H9 (cell line): ENCODE data around the gene RPL27. TPM values are rescaled to one million over a fixed set of nuclear protein-coding genes. Genes with fewer than 3 reads are reported as not detected.

Experiments used
- DNase-seq: peaks from one replicate; pipeline ENCODE4 v3.0.0-alpha.2; 2017
- H2AFZ ChIP-seq: one replicate; pipeline ENCODE4 v1.6.1; 2013; ENCODE audit warnings: mild to moderate bottlenecking, low read length, control low read depth, moderate library complexity
- H2AK5ac ChIP-seq: 2 replicates; pipeline ENCODE4 v1.6.1; 2013; ENCODE audit warnings: low read length, control low read depth, mixed read lengths; ENCODE audit not compliant: insufficient read length
- H2BK120ac ChIP-seq: one replicate; pipeline ENCODE4 v1.6.1; 2013; ENCODE audit warnings: low read depth, mild to moderate bottlenecking, low read length, control low read depth, inconsistent platforms; ENCODE audit not compliant: poor library complexity, severe bottlenecking
- H2BK12ac ChIP-seq: 2 replicates; pipeline ENCODE4 v1.6.1; 2013; ENCODE audit warnings: low read length, control low read depth, mixed read lengths, low read depth; ENCODE audit not compliant: insufficient read length
- H2BK15ac ChIP-seq: 2 replicates; pipeline ENCODE4 v1.6.1; 2013; ENCODE audit warnings: low read depth, low read length, control low read depth
- H2BK20ac ChIP-seq: one replicate; pipeline ENCODE4 v1.6.1; 2013; ENCODE audit warnings: low read depth, mild to moderate bottlenecking, low read length, control low read depth, inconsistent platforms; ENCODE audit not compliant: poor library complexity, severe bottlenecking
- H2BK5ac ChIP-seq: 2 replicates; pipeline ENCODE4 v1.6.1; 2013; ENCODE audit warnings: low read length, control low read depth, mixed read lengths; ENCODE audit not compliant: insufficient read length
- H3K14ac ChIP-seq: 2 replicates; pipeline ENCODE4 v1.6.1; 2013; ENCODE audit warnings: low read length, control low read depth; ENCODE audit not compliant: insufficient read depth
- H3K18ac ChIP-seq: 2 replicates; pipeline ENCODE4 v1.6.1; 2013; ENCODE audit warnings: low read depth, mild to moderate bottlenecking, mixed read lengths, low read length, control low read depth; ENCODE audit not compliant: insufficient read length
- H3K23ac ChIP-seq: 2 replicates; pipeline ENCODE4 v1.6.1; 2013; ENCODE audit warnings: low read length, control low read depth, mixed read lengths, low read depth; ENCODE audit not compliant: insufficient read length
- H3K23me2 ChIP-seq: 2 replicates; pipeline ENCODE4 v1.6.1; 2013; ENCODE audit warnings: low read depth, mild to moderate bottlenecking, mixed read lengths, low read length, control low read depth; ENCODE audit not compliant: insufficient read length, poor library complexity, severe bottlenecking
- H3K27ac ChIP-seq: 2 replicates; pipeline ENCODE4 v1.5.1; 2013; ENCODE audit warnings: low read length, control low read depth, mixed read lengths, low read depth; ENCODE audit not compliant: insufficient read length
- H3K27me3 ChIP-seq: 2 replicates; pipeline ENCODE4 v1.6.1; 2013; ENCODE audit warnings: low read length, control low read depth, inconsistent platforms; ENCODE audit not compliant: insufficient read depth
- H3K4ac ChIP-seq: 2 replicates; pipeline ENCODE4 v1.6.1; 2013; ENCODE audit warnings: low read depth, mild to moderate bottlenecking, control low read depth, inconsistent platforms, low read length, moderate library complexity
- H3K4me1 ChIP-seq: 2 replicates; pipeline ENCODE4 v1.6.1; 2013; ENCODE audit warnings: low read length, control low read depth, inconsistent platforms; ENCODE audit not compliant: insufficient read depth
- H3K4me2 ChIP-seq: 2 replicates; pipeline ENCODE4 v1.6.1; 2013; ENCODE audit warnings: low read length, control low read depth, mixed read lengths; ENCODE audit not compliant: insufficient read length, insufficient read depth
- H3K56ac ChIP-seq: 2 replicates; pipeline ENCODE4 v1.6.1; 2013; ENCODE audit warnings: low read depth, mild to moderate bottlenecking, mixed read lengths, low read length, control low read depth; ENCODE audit not compliant: insufficient read length
- H3K79me1 ChIP-seq: 2 replicates; pipeline ENCODE4 v1.6.1; 2013; ENCODE audit warnings: low read depth, mild to moderate bottlenecking, moderate library complexity, low read length, control low read depth, inconsistent platforms; ENCODE audit not compliant: insufficient read depth, poor library complexity, severe bottlenecking
- H3K79me2 ChIP-seq: 2 replicates; pipeline ENCODE4 v1.6.1; 2013; ENCODE audit warnings: low read length, control low read depth, inconsistent platforms; ENCODE audit not compliant: insufficient read depth
- H3K9ac ChIP-seq: 2 replicates; pipeline ENCODE4 v1.6.1; 2013; ENCODE audit warnings: low read length, control low read depth, mixed read lengths; ENCODE audit not compliant: insufficient read length; ENCODE audit errors: extremely low read depth
- H3K9me3 ChIP-seq: one replicate; pipeline ENCODE4 v1.6.1; 2013; ENCODE audit warnings: low read depth, low read length, inconsistent platforms; ENCODE audit not compliant: control insufficient read depth
- H3T11ph ChIP-seq: one replicate; pipeline ENCODE4 v1.6.1; 2013; ENCODE audit warnings: mild to moderate bottlenecking, low read length, control low read depth, inconsistent platforms
- H4K20me1 ChIP-seq: one replicate; pipeline ENCODE4 v1.6.1; 2013; ENCODE audit not compliant: control insufficient read depth, insufficient read length, insufficient read depth
- H4K5ac ChIP-seq: 2 replicates; pipeline ENCODE4 v1.6.1; 2013; ENCODE audit warnings: low read depth, mild to moderate bottlenecking, mixed read lengths, low read length, control low read depth; ENCODE audit not compliant: insufficient read length
- H4K8ac ChIP-seq: replicated peaks from 2 replicates; pipeline ENCODE4 v1.6.1; 2013; ENCODE audit warnings: low read length, control low read depth, mixed read lengths, low read depth; ENCODE audit not compliant: insufficient read length
- H4K91ac ChIP-seq: 2 replicates; pipeline ENCODE4 v1.6.1; 2013; ENCODE audit warnings: low read depth, mild to moderate bottlenecking, moderate library complexity, mixed read lengths, low read length, control low read depth; ENCODE audit not compliant: insufficient read length
- H3K27ac Mint-ChIP-seq, 3 experiments: 2 replicates in 2 of 3; 3 replicates in 1 of 3; pipeline ENCODE4 v1.8.0; 2020 to 2021; ENCODE audit warnings: mixed read lengths in 3 of 3, mild to moderate bottlenecking in 1 of 3, moderate library complexity in 1 of 3
- H3K27me3 Mint-ChIP-seq: 2 replicates; pipeline ENCODE4 v1.8.0; 2021; ENCODE audit warnings: low read depth, mild to moderate bottlenecking, moderate library complexity, mixed read lengths
- H3K36me3 Mint-ChIP-seq, 3 experiments: 2 replicates in 2 of 3; 3 replicates in 1 of 3; pipeline ENCODE4 v1.8.0; 2020 to 2021; ENCODE audit warnings: low read depth in 3 of 3, mixed read lengths in 3 of 3; ENCODE audit not compliant: insufficient read depth in 1 of 3
- H3K4me1 Mint-ChIP-seq, 2 experiments: 2 replicates each; pipeline ENCODE4 v1.8.0; 2020; ENCODE audit warnings: mixed read lengths in 2 of 2
- H3K4me3 Mint-ChIP-seq, 2 experiments: 2 replicates in 1 of 2; 3 replicates in 1 of 2; pipeline ENCODE4 v1.8.0; 2020 to 2021; ENCODE audit warnings: mild to moderate bottlenecking in 2 of 2, mixed read lengths in 2 of 2, moderate library complexity in 1 of 2
- H3K9me3 Mint-ChIP-seq, 2 experiments: 2 replicates in 1 of 2; 3 replicates in 1 of 2; pipeline ENCODE4 v1.8.0; 2020; ENCODE audit warnings: mild to moderate bottlenecking in 2 of 2, mixed read lengths in 2 of 2, moderate library complexity in 1 of 2
- WGBS: extraction: QIAGEN DNeasy Blood & Tissue Kit; methylation state at CpG from one replicate; pipeline ENCODE4 v1.1.7; 2013; ENCODE audit warnings: missing lambda C conversion rate, low lambda C conversion rate, mixed read lengths; ENCODE audit not compliant: insufficient read length; ENCODE audit errors: extremely low coverage; 5-methylcytosine and 5-hydroxymethylcytosine counted together
- total RNA-seq: library from RNA; stranded (reverse); gene quantifications from 2 replicates; pipeline ENCODE4 v1.2.1, GENCODE V29; 2021
- TF ChIP-seq, protein P1 (sequence below): fragments of 200-600 bp; sonication (generic); conservative IDR thresholded peaks from 3 replicates; pipeline ENCODE4 v1.8.0; 2021; ENCODE audit warnings: antibody characterized with exemption, mild to moderate bottlenecking

The RPL27 gene
- total RNA-seq, 1 experiment from 2014 or later, result 1,514 TPM

DNA sequence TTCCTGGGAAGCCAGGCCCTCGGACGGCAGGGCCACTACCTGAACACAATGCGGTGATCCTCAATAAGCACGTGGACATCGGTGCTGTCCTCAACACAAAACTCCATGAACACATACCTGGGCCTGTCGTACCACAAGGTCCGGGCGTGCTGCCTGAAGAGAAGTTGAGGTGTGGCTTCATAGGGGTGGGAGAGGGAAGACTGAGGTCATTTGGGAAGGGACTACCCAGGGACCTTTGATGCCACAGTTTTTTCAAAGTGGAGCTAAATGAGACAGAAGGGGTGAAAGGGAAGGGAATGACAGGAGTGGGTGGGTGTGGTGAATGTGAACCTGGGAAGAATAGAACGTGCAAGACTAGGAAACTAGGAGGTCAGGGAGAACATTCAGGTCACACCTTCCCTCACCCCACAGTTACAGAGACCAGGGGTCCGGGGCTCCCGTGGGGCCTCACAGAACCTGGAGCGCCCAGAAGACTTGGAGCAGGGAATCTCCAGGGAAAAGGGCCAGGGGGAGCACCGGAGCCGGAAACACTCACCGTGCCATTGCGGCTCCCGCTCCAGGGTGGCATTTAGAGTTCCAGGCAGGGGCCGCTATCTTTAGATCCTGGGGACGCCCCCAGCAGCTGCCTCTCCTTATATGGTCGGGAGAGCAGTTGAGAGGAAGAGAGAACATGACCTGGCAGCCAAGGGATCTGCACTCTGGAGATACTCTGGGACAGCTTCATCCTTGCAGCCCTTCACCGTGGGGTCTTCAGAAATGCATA lies 18.5 kb upstream of the RPL27 start, which contains the start of gene PTGES3L:
TSS of gene PTGES3L (minus strand) at position 570 of the 763 bp plus-strand sequence. CDS start at position 543, 27 bp downstream.
- Histone ChIP-seq H2BK20ac (no peak within 1 kb of the TSS), H3K9me3 (no peaks in the 10 kb centered on the region), H4K91ac (no peak within 1 kb of the TSS), H3K27ac (no peak within 1 kb of the TSS), H2AFZ (peak within 1 kb of the TSS; percentile 6), H4K8ac (no peak within 1 kb of the TSS), H3K4ac (no peak within 1 kb of the TSS), H3K4me1 (peaks cover 2% of the 10 kb centered on the region; the same call in 1 of the 2 replicates), H2BK15ac (no peak within 1 kb of the TSS), H4K5ac (no peak within 1 kb of the TSS), H3K23me2 (peaks cover 12% of the 10 kb centered on the region), H2BK120ac (no peak within 1 kb of the TSS), H3K79me1 (no peaks in the 10 kb centered on the region), H3K4me2 (peak within 1 kb of the TSS; percentile 85), H3K79me2 (peaks cover 4% of the 10 kb centered on the region; the same call in 1 of the 2 replicates), H3K18ac (peak within 1 kb of the TSS; percentile 60), H3K56ac (no peak within 1 kb of the TSS), H3T11ph (no peak within 1 kb of the TSS), H3K9ac (peak within 1 kb of the TSS; percentile 13), H3K14ac (no peak within 1 kb of the TSS), H2BK12ac (no peak within 1 kb of the TSS), H3K27me3 (no peaks in the 10 kb centered on the region), H2AK5ac (no peak within 1 kb of the TSS), H4K20me1 (no peaks in the 10 kb centered on the region), H3K23ac (no peak within 1 kb of the TSS), H2BK5ac (no peak within 1 kb of the TSS)
- no CpG with 5 or more reads among the region's 21 CpGs for WGBS
- DNase-seq, result peak; percentile 84
- Mint-ChIP-seq H3K4me1 (peaks cover 17 to 23% of the 10 kb centered on the region in 2 experiments), H3K9me3 (no peaks in the 10 kb centered on the region; a peak in 2 of 5 replicates), H3K27ac (peak within 1 kb of the TSS; percentile 67 to 99 (median 97); a peak in 6 of 7 replicates), H3K27me3 (no peaks in the 10 kb centered on the region), H3K36me3 (peaks cover 0 to 17% (median 0%) of the 10 kb centered on the region in 3 experiments; a peak in 3 of 7 replicates), H3K4me3 (peak within 1 kb of the TSS; percentile 95 to 100)
- TF ChIP-seq, protein P1, sequence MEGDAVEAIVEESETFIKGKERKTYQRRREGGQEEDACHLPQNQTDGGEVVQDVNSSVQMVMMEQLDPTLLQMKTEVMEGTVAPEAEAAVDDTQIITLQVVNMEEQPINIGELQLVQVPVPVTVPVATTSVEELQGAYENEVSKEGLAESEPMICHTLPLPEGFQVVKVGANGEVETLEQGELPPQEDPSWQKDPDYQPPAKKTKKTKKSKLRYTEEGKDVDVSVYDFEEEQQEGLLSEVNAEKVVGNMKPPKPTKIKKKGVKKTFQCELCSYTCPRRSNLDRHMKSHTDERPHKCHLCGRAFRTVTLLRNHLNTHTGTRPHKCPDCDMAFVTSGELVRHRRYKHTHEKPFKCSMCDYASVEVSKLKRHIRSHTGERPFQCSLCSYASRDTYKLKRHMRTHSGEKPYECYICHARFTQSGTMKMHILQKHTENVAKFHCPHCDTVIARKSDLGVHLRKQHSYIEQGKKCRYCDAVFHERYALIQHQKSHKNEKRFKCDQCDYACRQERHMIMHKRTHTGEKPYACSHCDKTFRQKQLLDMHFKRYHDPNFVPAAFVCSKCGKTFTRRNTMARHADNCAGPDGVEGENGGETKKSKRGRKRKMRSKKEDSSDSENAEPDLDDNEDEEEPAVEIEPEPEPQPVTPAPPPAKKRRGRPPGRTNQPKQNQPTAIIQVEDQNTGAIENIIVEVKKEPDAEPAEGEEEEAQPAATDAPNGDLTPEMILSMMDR, result peak; percentile 18; the same call in 1 of the 3 replicates
